Measurements from ENCODE around the gene USP7. TPM values are rescaled to one million over a fixed set of nuclear protein-coding genes. Genes with fewer than 3 reads are reported as not detected.

USP7 gene
- total and polyA plus RNA-seq, 3 donors from 2014 or later: 159 to 173 (median 172) TPM

DNA sequence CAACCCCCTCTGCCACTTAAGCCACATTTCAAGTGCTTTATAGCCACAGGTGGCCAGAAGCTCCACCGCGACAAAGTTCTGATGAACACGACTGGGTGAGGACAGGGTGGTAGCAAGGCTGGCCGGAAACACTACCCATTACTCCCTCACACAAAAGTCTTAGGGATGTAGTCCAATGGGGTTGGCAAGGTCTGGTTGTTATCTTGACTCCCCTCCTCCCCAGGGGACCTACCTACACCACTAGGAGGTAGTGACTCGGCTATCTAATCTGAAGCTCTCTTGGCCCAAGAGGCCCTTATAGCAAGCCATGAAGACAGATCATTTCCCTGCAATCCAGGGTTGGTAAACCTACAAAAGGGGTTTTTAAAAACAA is 73.2 kb downstream of the USP7 start:
- H3K4me3 ChIP-seq: no peak overlapping the region
- H3K27me3 ChIP-seq: no peaks in the 10 kb centered on the region
- WGBS, 2 donors: 81 to 84% methylated on average over 5 of the region's 5 CpGs
- H3K9me3 ChIP-seq: no peaks in the 10 kb centered on the region
- TF ChIP-seq POLR2A (IDR thresholded peaks at IDR 0.05): no peak
- TF ChIP-seq, protein P1, sequence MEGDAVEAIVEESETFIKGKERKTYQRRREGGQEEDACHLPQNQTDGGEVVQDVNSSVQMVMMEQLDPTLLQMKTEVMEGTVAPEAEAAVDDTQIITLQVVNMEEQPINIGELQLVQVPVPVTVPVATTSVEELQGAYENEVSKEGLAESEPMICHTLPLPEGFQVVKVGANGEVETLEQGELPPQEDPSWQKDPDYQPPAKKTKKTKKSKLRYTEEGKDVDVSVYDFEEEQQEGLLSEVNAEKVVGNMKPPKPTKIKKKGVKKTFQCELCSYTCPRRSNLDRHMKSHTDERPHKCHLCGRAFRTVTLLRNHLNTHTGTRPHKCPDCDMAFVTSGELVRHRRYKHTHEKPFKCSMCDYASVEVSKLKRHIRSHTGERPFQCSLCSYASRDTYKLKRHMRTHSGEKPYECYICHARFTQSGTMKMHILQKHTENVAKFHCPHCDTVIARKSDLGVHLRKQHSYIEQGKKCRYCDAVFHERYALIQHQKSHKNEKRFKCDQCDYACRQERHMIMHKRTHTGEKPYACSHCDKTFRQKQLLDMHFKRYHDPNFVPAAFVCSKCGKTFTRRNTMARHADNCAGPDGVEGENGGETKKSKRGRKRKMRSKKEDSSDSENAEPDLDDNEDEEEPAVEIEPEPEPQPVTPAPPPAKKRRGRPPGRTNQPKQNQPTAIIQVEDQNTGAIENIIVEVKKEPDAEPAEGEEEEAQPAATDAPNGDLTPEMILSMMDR (IDR thresholded peaks at IDR 0.05): no peak
- H3K4me1 ChIP-seq: peaks cover 27% of the 10 kb centered on the region
- no peak for DNase-seq
- no peaks in the 10 kb centered on the region for H3K36me3 ChIP-seq (ENCODE audit: low read depth, missing control alignments)
- intact Hi-C loops (cut with DNase I; ENCODE audit: low total_unique reads): no loop called here
- H3K27ac ChIP-seq: no peak overlapping the region

DNA sequence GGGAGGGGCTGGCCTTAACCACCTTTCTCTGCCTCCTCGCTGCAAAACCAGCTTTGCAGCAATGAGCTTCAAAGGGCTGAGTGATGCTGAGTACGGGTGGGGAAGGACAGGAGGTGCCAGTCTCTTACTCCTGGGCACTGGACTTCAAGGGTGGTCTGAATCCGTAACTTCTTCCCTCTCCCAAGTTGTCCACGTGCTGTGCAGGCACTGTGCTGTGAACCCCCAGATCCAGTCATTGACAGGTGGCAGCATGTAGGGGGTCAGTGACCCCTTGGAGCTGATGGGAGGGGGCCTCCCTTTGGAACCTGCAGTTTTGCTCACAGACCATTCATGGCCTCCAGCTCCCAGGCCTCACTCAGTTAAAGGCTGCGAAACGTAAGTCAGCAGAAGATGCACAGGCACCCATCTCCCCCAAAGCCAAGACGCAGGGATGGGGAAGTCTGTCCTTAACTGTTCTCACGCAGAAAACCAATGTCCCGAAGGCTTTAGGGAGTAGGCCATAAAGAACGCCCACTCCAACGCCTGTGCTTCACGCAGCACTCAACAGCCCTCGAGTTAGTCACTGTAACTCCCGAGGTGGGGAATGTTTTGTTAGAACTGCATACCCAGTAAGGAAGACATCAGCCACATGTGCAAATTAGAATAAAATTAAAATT is 73.7 kb downstream of the USP7 start:
- intact Hi-C loops (cut with DNase I; ENCODE audit: low total_unique reads): loop anchor here (10.0 kb wide), 1 partner anchor 325 kb away; no protein-coding TSS in a partner anchor
- peaks cover 27% of the 10 kb centered on the region for H3K4me1 ChIP-seq
- DNase-seq: no peak
- no peaks in the 10 kb centered on the region for H3K36me3 ChIP-seq (ENCODE audit: low read depth, missing control alignments)
- no peak overlapping the region for H3K4me3 ChIP-seq
- 70 to 79% methylated on average over 8 to 14 of the region's 14 CpGs for WGBS, 2 donors
- no peaks in the 10 kb centered on the region for H3K27me3 ChIP-seq
- TF ChIP-seq, protein P1 (IDR thresholded peaks at IDR 0.05): no peak
- no peak for TF ChIP-seq POLR2A (IDR thresholded peaks at IDR 0.05)
- no peaks in the 10 kb centered on the region for H3K9me3 ChIP-seq
- H3K27ac ChIP-seq: no peak overlapping the region

GRCh38 chr16:8888951-8889892 is 74.5 kb downstream of the USP7 start:
- 82 to 87% methylated on average over 4 to 22 of the region's 23 CpGs for WGBS, 2 donors
- intact Hi-C loops (cut with DNase I; ENCODE audit: low total_unique reads): loop anchor here (10.0 kb wide), 1 partner anchor 324 kb away; no protein-coding TSS in a partner anchor

DNA sequence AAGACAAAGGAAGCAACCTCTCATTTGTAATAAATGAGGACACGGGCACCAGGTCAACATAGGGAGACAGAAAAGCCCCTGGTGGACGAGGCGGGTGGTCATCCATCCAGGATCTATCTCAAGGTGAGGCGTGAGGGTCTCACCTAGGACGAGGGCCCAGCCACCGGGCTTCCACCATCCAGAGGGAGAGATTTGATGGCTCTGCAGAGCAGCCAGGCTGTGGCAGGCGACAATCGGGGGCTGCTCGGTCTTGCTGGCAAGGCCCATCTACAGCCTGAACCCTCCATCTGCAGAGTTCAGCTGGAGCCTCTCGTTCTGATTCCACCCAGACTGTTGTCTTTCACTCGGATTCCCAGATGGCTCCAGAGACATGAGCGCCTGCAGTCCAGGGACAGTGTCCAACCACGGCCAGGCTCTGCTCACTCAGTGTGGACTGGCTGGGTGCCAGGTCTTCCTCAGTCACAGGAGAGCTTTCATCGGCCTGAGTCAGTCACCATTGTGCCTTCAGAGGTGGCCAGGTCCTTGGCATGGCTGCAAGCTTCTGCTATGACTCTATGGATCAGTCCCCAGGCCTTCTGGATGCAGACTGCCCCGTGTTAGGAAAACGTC is 75.7 kb downstream of the USP7 start:
- H3K27me3 ChIP-seq: no peaks in the 10 kb centered on the region
- no peak overlapping the region for H3K27ac ChIP-seq
- no peaks in the 10 kb centered on the region for H3K36me3 ChIP-seq (ENCODE audit: low read depth, missing control alignments)
- WGBS, 2 donors: 68 to 86% methylated on average over 9 to 16 of the region's 16 CpGs
- intact Hi-C loops (cut with DNase I; ENCODE audit: low total_unique reads): loop anchor here (10.0 kb wide), 1 partner anchor 323 kb away; no protein-coding TSS in a partner anchor
- TF ChIP-seq POLR2A (IDR thresholded peaks at IDR 0.05): no peak
- TF ChIP-seq, protein P1 (IDR thresholded peaks at IDR 0.05): no peak
- peak; percentile 79 for DNase-seq
- no peak overlapping the region for H3K4me3 ChIP-seq
- peaks cover 17% of the 10 kb centered on the region for H3K4me1 ChIP-seq
- no peaks in the 10 kb centered on the region for H3K9me3 ChIP-seq

More at GRCh38 chr16:8888951-8889892, 74.5 kb downstream of the USP7 start:
- peaks cover 27% of the 10 kb centered on the region for H3K4me1 ChIP-seq
- DNase-seq: no peak
- no peaks in the 10 kb centered on the region for H3K9me3 ChIP-seq
- TF ChIP-seq POLR2A (IDR thresholded peaks at IDR 0.05): no peak
- TF ChIP-seq, protein P1 (IDR thresholded peaks at IDR 0.05): no peak
- H3K36me3 ChIP-seq (ENCODE audit: low read depth, missing control alignments): no peaks in the 10 kb centered on the region
- H3K4me3 ChIP-seq: no peak overlapping the region
- no peaks in the 10 kb centered on the region for H3K27me3 ChIP-seq
- no peak overlapping the region for H3K27ac ChIP-seq

Data from testis (tissue), 3 donors.